PC-3 (cell line): ENCODE measurements around the gene POMP. TPM values are rescaled to one million over a fixed set of nuclear protein-coding genes. Genes with fewer than 3 reads are reported as not detected.

Experiments
- ATAC-seq: fragments of 200-7000 bp; cut with Tn5 transposase; 2 replicates; pipeline ENCODE4 v1.9.1; 2020; ENCODE audit warnings: mild to moderate bottlenecking, moderate library complexity
- BruUV-seq: library from RNA; stranded (reverse); fragments of 400-500 nt; replicated peaks from 2 replicates; lab custom pipeline; 2021; lab: Mats Ljungman, UMichigan
- CTCF ChIA-PET: fragments of 300-600 bp; sonication (Branson Sonifier 250); formaldehyde crosslinking; loops from one replicate; lab custom pipeline; 2022; ENCODE audit warnings: antibody characterized with exemption; lab: Charles Lee
- POLR2A ChIA-PET: fragments of 300-600 bp; sonication (Branson Sonifier 250); formaldehyde crosslinking; loops from one replicate; lab custom pipeline; 2022; ENCODE audit warnings: antibody characterized with exemption; ENCODE audit not compliant: unreplicated experiment; lab: Charles Lee
- DNase-seq: peaks from one replicate; pipeline ENCODE4 v3.0.0-alpha.2; 2015
- H2AFZ ChIP-seq: fragments of 300-600 bp; sonication (generic); 2 replicates; pipeline ENCODE4 v1.6.0; 2016; ENCODE audit warnings: antibody characterized with exemption, low read length
- H3F3A ChIP-seq: fragments of 300-600 bp; sonication (generic); one replicate; pipeline ENCODE4 v1.6.0; 2017; ENCODE audit warnings: antibody characterized with exemption, low read length, control low read depth, mild to moderate bottlenecking; ENCODE audit not compliant: unreplicated experiment
- H3K27ac ChIP-seq: fragments of 300-600 bp; sonication (generic); 2 replicates; pipeline ENCODE4 v1.5.1; 2016; ENCODE audit warnings: mild to moderate bottlenecking, low read length
- H3K27me3 ChIP-seq: fragments of 300-600 bp; sonication (generic); 2 replicates; pipeline ENCODE4 v1.6.1; 2016; ENCODE audit warnings: low read length, mixed read lengths
- H3K36me3 ChIP-seq: fragments of 300-600 bp; sonication (generic); 2 replicates; pipeline ENCODE4 v1.6.1; 2016; ENCODE audit warnings: low read depth, mixed run types, low read length, mixed read lengths
- H3K4me1 ChIP-seq: fragments of 300-600 bp; sonication (generic); 2 replicates; pipeline ENCODE4 v1.5.1; 2016; ENCODE audit warnings: low read length; ENCODE audit not compliant: insufficient read depth
- H3K4me2 ChIP-seq: fragments of 300-600 bp; sonication (generic); 2 replicates; pipeline ENCODE4 v1.6.0; 2016; ENCODE audit warnings: low read length
- H3K4me3 ChIP-seq: fragments of 300-600 bp; sonication (generic); 2 replicates; pipeline ENCODE4 v1.5.1; 2016; ENCODE audit warnings: mild to moderate bottlenecking, low read length, mixed read lengths
- H3K79me2 ChIP-seq: fragments of 300-600 bp; sonication (generic); 2 replicates; pipeline ENCODE4 v1.6.1; 2017; ENCODE audit warnings: low read length, mixed read lengths
- H3K9ac ChIP-seq: fragments of 300-600 bp; sonication (generic); 2 replicates; pipeline ENCODE4 v1.6.0; 2016; ENCODE audit warnings: mild to moderate bottlenecking, low read length
- H3K9me2 ChIP-seq: fragments of 300-600 bp; sonication (generic); replicated peaks from 2 replicates; pipeline ENCODE4 v1.6.1; 2016; ENCODE audit warnings: mixed run types, low read length, mixed read lengths
- H3K9me3 ChIP-seq: fragments of 300-600 bp; sonication (generic); 2 replicates; pipeline ENCODE4 v1.6.1; 2016; ENCODE audit warnings: low read length, mixed read lengths
- H4K20me1 ChIP-seq: fragments of 300-600 bp; sonication (generic); 2 replicates; pipeline ENCODE4 v1.6.1; 2016; ENCODE audit warnings: low read length, mixed read lengths
- EZH2 ChIP-seq: fragments of 300-600 bp; sonication (generic); IDR thresholded peaks from one replicate; pipeline ENCODE4 v1.6.1; 2017; ENCODE audit warnings: antibody characterized with exemption, mild to moderate bottlenecking, low read length; ENCODE audit not compliant: unreplicated experiment
- EZH2phosphoT487 ChIP-seq: fragments of 300-600 bp; sonication (generic); IDR thresholded peaks from 2 replicates; pipeline ENCODE4 v1.6.1; 2018; ENCODE audit warnings: mild to moderate bottlenecking, antibody characterized with exemption, low read length, borderline replicate concordance
- intact Hi-C: fragments of 100-400 bp; cut with micrococcal nuclease; formaldehyde crosslinking; loops from 2 replicates; pipeline ENCODE4 v1.9.0; 2023
- total RNA-seq: library from RNA; depleted of rRNA; stranded (reverse); fragments of >200 nt; gene quantifications from 2 replicates; pipeline ENCODE4 v1.2.3, GENCODE V29; 2014; rRNA removed
- TF ChIP-seq, protein P1 (sequence below): fragments of 300-600 bp; sonication (generic); conservative IDR thresholded peaks from 2 replicates; pipeline ENCODE4 v1.5.1; 2017; ENCODE audit warnings: antibody characterized with exemption, low read depth, mild to moderate bottlenecking, low read length

The POMP gene
- total RNA-seq, 1 experiment from 2014 or later = 92.8 TPM

DNA sequence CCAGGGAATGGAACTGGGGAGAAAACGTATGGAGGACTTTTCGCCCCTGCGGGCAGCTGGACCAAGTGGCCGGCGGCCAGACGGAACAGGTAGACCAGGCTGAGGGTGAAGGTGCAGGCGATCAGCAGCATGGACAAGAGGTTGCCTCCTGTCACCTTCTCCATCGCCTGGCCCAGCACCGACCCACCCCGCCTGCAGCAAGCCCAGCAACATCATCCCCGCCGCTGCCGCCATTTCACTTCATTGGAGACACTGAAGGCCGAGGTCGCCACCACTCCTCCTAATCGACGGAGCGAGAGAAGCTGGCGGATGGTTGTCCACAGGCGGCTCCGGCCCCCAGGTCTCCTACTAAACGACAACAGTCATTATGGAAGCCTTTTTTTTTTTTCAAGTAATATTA lies 64.9 kb downstream of the POMP start:
- H3K27me3 ChIP-seq = no peaks in the 10 kb centered on the region
- H3K36me3 ChIP-seq = no peaks in the 10 kb centered on the region
- TF ChIP-seq, protein P1, sequence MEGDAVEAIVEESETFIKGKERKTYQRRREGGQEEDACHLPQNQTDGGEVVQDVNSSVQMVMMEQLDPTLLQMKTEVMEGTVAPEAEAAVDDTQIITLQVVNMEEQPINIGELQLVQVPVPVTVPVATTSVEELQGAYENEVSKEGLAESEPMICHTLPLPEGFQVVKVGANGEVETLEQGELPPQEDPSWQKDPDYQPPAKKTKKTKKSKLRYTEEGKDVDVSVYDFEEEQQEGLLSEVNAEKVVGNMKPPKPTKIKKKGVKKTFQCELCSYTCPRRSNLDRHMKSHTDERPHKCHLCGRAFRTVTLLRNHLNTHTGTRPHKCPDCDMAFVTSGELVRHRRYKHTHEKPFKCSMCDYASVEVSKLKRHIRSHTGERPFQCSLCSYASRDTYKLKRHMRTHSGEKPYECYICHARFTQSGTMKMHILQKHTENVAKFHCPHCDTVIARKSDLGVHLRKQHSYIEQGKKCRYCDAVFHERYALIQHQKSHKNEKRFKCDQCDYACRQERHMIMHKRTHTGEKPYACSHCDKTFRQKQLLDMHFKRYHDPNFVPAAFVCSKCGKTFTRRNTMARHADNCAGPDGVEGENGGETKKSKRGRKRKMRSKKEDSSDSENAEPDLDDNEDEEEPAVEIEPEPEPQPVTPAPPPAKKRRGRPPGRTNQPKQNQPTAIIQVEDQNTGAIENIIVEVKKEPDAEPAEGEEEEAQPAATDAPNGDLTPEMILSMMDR = no peak
- no peak for TF ChIP-seq EZH2
- no peak for TF ChIP-seq EZH2phosphoT487
- H3F3A ChIP-seq = no peaks in the 10 kb centered on the region
- H3K4me1 ChIP-seq = peaks cover 7% of the 10 kb centered on the region; the same call in 1 of the 2 replicates
- H3K9ac ChIP-seq = no peak overlapping the region
- H3K9me3 ChIP-seq = no peaks in the 10 kb centered on the region
- CTCF ChIA-PET = no interaction called here
- no peaks in the 10 kb centered on the region for H3K79me2 ChIP-seq
- no peak overlapping the region for H3K27ac ChIP-seq
- no TSS peak for BruUV-seq
- no peak overlapping the region for H3K4me3 ChIP-seq
- no peak overlapping the region for H2AFZ ChIP-seq
- ATAC-seq (no peak), DNase-seq (no peak)
- POLR2A ChIA-PET = no interaction called here
- H4K20me1 ChIP-seq = no peaks in the 10 kb centered on the region
- H3K9me2 ChIP-seq = no peaks in the 10 kb centered on the region
- no peak overlapping the region for H3K4me2 ChIP-seq
- intact Hi-C loops = no loop called here

DNA sequence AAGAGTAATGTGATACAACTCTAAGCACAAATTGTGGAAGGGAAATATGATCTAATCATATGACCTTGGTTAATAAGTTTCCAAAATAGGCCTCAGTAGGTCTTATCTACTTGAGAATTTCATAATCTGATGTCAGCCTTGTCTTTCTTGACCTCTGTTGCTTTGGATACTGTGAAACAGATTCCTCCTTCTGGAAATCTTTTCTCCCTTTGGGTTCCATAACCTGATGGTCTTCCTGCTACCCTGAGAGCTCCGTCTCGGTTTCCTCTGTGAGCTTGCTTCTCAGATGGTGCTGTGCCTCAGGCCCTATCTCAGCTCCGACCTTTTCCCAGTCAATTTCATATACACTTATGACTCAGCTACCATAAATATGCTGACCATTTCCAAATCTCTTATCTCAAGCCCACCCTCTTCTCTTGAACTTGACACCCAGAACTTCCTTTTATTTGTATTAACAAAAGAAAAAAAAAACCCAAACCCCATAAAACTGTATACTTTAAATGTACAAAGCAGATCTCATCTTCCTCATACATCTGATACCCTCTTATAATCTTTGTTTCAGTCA lies 66.2 kb downstream of the POMP start:
- Histone ChIP-seq H3K79me2 (no peaks in the 10 kb centered on the region), H2AFZ (no peak overlapping the region), H3K27me3 (no peaks in the 10 kb centered on the region), H3K36me3 (no peaks in the 10 kb centered on the region), H4K20me1 (no peaks in the 10 kb centered on the region), H3F3A (no peaks in the 10 kb centered on the region), H3K9me2 (no peaks in the 10 kb centered on the region), H3K9ac (no peak overlapping the region), H3K9me3 (no peaks in the 10 kb centered on the region), H3K4me3 (no peak overlapping the region), H3K4me2 (no peak overlapping the region), H3K27ac (no peak overlapping the region), H3K4me1 (no peaks in the 10 kb centered on the region)
- BruUV-seq = no TSS peak
- intact Hi-C loops = no loop called here
- TF ChIP-seq, protein P1 = no peak
- TF ChIP-seq EZH2 (no peak), EZH2phosphoT487 (no peak)
- DNase-seq (no peak), ATAC-seq (no peak)
- CTCF ChIA-PET = no interaction called here
- POLR2A ChIA-PET = no interaction called here

Other genes with a start within 250 kb of the POMP start
- 1.2 and 2.2 TPM in 2 replicates for gene FLT1, start 164.0 kb upstream of the POMP start, total RNA-seq
- gene SLC46A3, start 59.8 kb downstream of the POMP start, total RNA-seq = 0.84 and 1.4 TPM in 2 replicates
- gene MTUS2, start 161.2 kb downstream of the POMP start, total RNA-seq = not detected in 2 replicates